Endothelial cell of umbilical vein (primary cell): ENCODE data around the gene PROKR2.

Experiments used
- JUN ChIP-seq: IDR thresholded peaks from 2 replicates; pipeline ENCODE4 v1.6.1; 2011; ENCODE audit warnings: borderline replicate concordance, low read depth; ENCODE audit not compliant: insufficient read length, insufficient read depth
- POLR2A ChIP-seq: IDR thresholded peaks from 2 replicates; pipeline ENCODE4 v1.6.1; 2012; ENCODE audit warnings: low read depth, mild to moderate bottlenecking, control low read depth, low read length
- POLR2AphosphoS5 ChIP-seq: IDR thresholded peaks from 2 replicates; pipeline ENCODE4 v1.6.1; 2012; ENCODE audit warnings: low read depth, mild to moderate bottlenecking, control low read depth, low read length, moderate library complexity; ENCODE audit not compliant: insufficient read depth
- TF ChIP-seq, protein P1 (sequence below), 2 donors: IDR thresholded peaks; 1 replicate in 1 of 2; 2 replicates in 1 of 2; pipeline ENCODE4 v1.5.1; 2011; ENCODE audit warnings: low read length in 2 of 2, mild to moderate bottlenecking in 2 of 2, moderate library complexity in 2 of 2, control low read depth in 1 of 2, inconsistent platforms in 1 of 2, low read depth in 1 of 2; ENCODE audit not compliant: insufficient read depth in 1 of 2; ENCODE audit errors: extremely low read depth in 1 of 2

DNA sequence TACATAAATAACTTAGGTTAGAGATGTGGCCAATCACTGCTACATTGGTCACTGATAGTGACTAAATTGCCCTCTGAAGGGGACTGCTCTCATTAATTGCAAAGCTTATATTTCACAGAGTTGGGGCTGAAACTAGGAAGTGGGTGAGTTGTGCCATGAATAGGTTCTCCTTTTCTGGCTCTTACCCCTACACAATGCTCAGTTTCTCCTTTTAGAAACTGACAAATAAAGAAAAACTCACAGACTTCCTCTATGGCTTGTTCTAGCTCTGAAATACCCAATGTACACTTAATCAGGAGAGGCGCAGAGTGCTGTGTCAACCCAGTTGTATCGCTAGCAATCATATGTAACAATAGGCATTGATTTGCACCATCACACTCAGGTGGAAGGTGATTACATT lies 41.2 kb upstream of the PROKR2 start:
- TF ChIP-seq, protein P1, sequence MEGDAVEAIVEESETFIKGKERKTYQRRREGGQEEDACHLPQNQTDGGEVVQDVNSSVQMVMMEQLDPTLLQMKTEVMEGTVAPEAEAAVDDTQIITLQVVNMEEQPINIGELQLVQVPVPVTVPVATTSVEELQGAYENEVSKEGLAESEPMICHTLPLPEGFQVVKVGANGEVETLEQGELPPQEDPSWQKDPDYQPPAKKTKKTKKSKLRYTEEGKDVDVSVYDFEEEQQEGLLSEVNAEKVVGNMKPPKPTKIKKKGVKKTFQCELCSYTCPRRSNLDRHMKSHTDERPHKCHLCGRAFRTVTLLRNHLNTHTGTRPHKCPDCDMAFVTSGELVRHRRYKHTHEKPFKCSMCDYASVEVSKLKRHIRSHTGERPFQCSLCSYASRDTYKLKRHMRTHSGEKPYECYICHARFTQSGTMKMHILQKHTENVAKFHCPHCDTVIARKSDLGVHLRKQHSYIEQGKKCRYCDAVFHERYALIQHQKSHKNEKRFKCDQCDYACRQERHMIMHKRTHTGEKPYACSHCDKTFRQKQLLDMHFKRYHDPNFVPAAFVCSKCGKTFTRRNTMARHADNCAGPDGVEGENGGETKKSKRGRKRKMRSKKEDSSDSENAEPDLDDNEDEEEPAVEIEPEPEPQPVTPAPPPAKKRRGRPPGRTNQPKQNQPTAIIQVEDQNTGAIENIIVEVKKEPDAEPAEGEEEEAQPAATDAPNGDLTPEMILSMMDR (IDR thresholded peaks at IDR 0.05; ENCODE audit: extremely low read depth in 1 of 2, insufficient read depth in 1 of 2, low read depth in 1 of 2, low read length in 2 of 2) = no peak
- TF ChIP-seq POLR2A (no peak), POLR2AphosphoS5 (no peak), JUN (no peak)
